Measurements from ENCODE around the gene AKR1C2. TPM values are rescaled to one million over a fixed set of nuclear protein-coding genes. Genes with fewer than 3 reads are reported as not detected.

The AKR1C2 gene
- total RNA-seq, 1 experiment from 2014 or later, result 16.2 TPM

DNA sequence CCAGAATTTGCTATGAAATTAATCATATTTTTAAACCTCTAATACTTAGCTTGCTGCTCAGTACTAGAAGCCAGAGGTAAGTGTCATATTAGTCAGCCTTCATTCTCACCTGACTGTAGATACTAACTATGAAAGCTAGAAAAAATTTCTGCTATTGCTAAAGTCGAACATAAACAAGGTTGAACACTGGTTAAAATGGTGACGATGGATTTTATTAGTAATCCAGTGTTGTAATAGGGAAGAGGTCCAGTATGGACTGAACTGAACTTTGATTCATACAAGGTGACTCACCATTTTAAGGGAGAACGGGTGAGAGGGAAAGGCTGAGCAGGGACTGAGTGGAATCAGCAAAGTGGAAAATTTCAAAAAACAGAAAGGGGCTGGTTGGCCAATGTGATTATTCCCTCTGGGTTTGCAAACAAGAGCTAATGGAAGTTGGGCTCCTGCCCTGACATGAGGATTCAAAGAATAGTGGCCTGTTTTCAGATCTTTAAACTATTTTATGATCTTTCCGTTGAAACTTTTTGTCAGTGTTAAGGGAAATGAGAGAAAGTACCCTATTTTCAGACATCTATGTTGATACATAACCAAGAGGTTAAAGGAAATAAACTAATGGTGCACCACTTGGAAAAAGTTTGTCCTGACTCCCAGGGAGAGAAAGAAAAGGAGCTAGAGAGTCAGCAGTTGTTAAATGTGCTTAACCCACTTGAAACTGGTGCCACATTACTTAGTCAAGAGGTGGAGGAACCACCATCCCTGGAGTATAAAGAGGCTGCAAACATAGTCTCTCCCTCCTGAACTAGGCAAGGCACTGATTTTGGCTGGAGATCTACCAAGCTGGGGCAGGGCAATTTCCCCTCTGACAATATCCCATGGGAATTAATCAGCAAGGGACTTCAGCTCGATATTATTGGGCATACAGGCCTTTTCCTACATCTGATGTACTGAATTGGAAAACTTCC, 55.7 kb downstream of the AKR1C2 start:
- Histone ChIP-seq H3K4me3 (ENCODE audit: low read depth, low read length, poor library complexity, severe bottlenecking) (no peak overlapping the region), H3K27ac (ENCODE audit: low read depth, low read length, poor library complexity, severe bottlenecking) (no peak overlapping the region), H3K36me3 (ENCODE audit: insufficient read depth, low read length, poor library complexity, severe bottlenecking) (no peaks in the 10 kb centered on the region), H3K4me1 (ENCODE audit: insufficient read depth, low read length, poor library complexity, severe bottlenecking) (peaks cover 8% of the 10 kb centered on the region), H3K9me3 (ENCODE audit: low read depth, low read length, poor library complexity, severe bottlenecking) (no peaks in the 10 kb centered on the region), H3K27me3 (replicated peaks; ENCODE audit: insufficient read depth, low read depth, low read length, poor library complexity) (no peaks in the 10 kb centered on the region)
- intact Hi-C loops (cut with micrococcal nuclease; ENCODE audit: unreplicated experiment), result no loop called here
- TF ChIP-seq, protein P1, sequence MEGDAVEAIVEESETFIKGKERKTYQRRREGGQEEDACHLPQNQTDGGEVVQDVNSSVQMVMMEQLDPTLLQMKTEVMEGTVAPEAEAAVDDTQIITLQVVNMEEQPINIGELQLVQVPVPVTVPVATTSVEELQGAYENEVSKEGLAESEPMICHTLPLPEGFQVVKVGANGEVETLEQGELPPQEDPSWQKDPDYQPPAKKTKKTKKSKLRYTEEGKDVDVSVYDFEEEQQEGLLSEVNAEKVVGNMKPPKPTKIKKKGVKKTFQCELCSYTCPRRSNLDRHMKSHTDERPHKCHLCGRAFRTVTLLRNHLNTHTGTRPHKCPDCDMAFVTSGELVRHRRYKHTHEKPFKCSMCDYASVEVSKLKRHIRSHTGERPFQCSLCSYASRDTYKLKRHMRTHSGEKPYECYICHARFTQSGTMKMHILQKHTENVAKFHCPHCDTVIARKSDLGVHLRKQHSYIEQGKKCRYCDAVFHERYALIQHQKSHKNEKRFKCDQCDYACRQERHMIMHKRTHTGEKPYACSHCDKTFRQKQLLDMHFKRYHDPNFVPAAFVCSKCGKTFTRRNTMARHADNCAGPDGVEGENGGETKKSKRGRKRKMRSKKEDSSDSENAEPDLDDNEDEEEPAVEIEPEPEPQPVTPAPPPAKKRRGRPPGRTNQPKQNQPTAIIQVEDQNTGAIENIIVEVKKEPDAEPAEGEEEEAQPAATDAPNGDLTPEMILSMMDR (conservative IDR thresholded peaks at IDR 0.05; ENCODE audit: low read depth, low read length), result no peak
- TF ChIP-seq EZH2 (IDR thresholded peaks at IDR 0.05; ENCODE audit: borderline replicate concordance, low read depth, low read length, poor library complexity, severe bottlenecking), result no peak
- ChIA-PET CTCF (no interaction called here), POLR2A (ENCODE audit: low non-redundant PET) (no interaction called here)
- no TSS peak for BruUV-seq (replicated peaks)
- no peak for DNase-seq (ENCODE audit: low spot score)

DNA sequence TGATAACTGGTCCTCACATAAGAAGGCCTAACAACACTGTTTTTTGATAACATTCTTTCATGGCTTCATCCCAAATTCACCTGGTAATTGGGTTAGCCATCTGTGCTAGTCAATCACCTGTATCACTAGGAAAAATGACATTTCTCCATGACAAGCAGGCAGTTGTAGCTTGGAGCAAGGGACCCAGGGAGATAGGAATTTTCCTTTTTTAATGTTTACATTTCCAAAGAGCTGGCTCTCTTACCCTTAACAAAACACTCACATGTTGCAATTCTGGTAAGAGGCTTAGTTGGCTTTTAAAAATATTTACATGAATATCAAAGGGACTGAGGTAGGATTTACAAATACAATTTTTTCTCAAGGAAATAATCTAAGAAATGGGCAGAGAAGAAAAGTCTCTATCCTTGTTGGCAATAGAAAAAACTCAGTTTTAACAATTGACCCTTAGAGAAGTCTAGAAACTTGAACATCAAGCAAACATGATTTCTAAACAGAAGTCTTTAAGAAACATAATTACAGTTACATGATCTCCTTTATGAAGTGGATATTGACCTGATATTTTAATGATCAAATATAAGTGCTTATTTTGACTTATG, 56.5 kb downstream of the AKR1C2 start:
- intact Hi-C loops (cut with micrococcal nuclease; ENCODE audit: unreplicated experiment), result no loop called here
- ChIA-PET POLR2A (ENCODE audit: low non-redundant PET) (no interaction called here), CTCF (no interaction called here)
- H3K4me3 ChIP-seq (ENCODE audit: low read depth, low read length, poor library complexity, severe bottlenecking), result no peak overlapping the region
- BruUV-seq (replicated peaks), result no TSS peak
- no peaks in the 10 kb centered on the region for H3K27me3 ChIP-seq (replicated peaks; ENCODE audit: insufficient read depth, low read depth, low read length, poor library complexity)
- H3K36me3 ChIP-seq (ENCODE audit: insufficient read depth, low read length, poor library complexity, severe bottlenecking), result no peaks in the 10 kb centered on the region
- no peaks in the 10 kb centered on the region for H3K9me3 ChIP-seq (ENCODE audit: low read depth, low read length, poor library complexity, severe bottlenecking)
- H3K27ac ChIP-seq (ENCODE audit: low read depth, low read length, poor library complexity, severe bottlenecking), result no peak overlapping the region
- TF ChIP-seq, protein P1 (conservative IDR thresholded peaks at IDR 0.05; ENCODE audit: low read depth, low read length), result no peak
- no peak for TF ChIP-seq EZH2 (IDR thresholded peaks at IDR 0.05; ENCODE audit: borderline replicate concordance, low read depth, low read length, poor library complexity, severe bottlenecking)
- DNase-seq (ENCODE audit: low spot score), result no peak
- H3K4me1 ChIP-seq (ENCODE audit: insufficient read depth, low read length, poor library complexity, severe bottlenecking), result peaks cover 8% of the 10 kb centered on the region

DNA sequence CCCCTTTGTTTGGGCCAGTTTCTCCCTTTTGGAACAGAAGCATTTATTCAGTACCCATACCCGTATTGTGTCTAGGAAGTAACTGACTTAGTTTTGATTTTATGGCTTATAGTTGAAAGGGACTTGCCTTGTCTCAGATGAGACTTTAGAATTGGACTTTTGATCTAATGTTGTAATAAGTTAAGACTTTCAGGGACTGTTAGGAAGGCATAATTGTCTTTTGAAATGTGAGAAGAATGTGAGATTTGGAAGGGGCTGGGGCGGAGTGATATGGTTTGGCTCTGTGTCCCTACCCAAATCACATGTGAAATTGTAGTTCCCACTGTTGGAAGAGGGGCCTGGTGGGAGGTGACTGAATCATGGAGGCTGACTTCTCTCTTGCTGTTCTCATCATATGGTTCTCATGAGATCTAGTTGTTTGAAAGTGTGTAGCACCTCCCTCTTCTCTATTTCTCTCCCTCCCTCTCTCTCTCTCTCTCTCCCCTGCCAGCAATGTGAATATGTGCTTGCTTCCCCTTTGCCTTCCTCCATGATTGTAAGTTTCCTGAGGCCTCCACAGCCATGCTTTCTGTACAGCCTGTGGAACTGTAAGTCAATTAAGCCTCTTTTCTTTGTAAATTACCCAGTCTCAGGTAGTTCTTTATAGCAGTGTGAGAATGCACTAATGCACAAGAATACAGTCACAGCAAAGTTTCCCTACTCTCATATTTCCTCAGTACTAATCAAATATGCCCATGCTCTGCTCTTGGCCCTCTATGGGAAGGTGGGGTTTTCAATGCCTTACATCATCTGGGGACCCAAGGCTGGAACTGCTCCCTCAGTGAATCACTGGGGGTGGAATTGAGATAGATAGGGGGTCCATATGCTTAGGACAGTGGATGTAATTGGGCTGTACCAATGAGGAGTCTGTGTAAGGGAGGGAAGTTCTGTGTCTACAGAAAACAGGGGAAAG, 57.6 kb downstream of the AKR1C2 start:
- Histone ChIP-seq H3K36me3 (ENCODE audit: insufficient read depth, low read length, poor library complexity, severe bottlenecking) (no peaks in the 10 kb centered on the region), H3K4me3 (ENCODE audit: low read depth, low read length, poor library complexity, severe bottlenecking) (no peak overlapping the region), H3K4me1 (ENCODE audit: insufficient read depth, low read length, poor library complexity, severe bottlenecking) (peaks cover 8% of the 10 kb centered on the region), H3K9me3 (ENCODE audit: low read depth, low read length, poor library complexity, severe bottlenecking) (no peaks in the 10 kb centered on the region), H3K27me3 (replicated peaks; ENCODE audit: insufficient read depth, low read depth, low read length, poor library complexity) (no peaks in the 10 kb centered on the region), H3K27ac (ENCODE audit: low read depth, low read length, poor library complexity, severe bottlenecking) (no peak overlapping the region)
- no TSS peak for BruUV-seq (replicated peaks)
- TF ChIP-seq EZH2 (IDR thresholded peaks at IDR 0.05; ENCODE audit: borderline replicate concordance, low read depth, low read length, poor library complexity, severe bottlenecking), result no peak
- TF ChIP-seq, protein P1 (conservative IDR thresholded peaks at IDR 0.05; ENCODE audit: low read depth, low read length), result no peak
- intact Hi-C loops (cut with micrococcal nuclease; ENCODE audit: unreplicated experiment), result no loop called here
- ChIA-PET CTCF (no interaction called here), POLR2A (ENCODE audit: low non-redundant PET) (no interaction called here)
- DNase-seq (ENCODE audit: low spot score), result no peak
